Panc1 (cell line): ENCODE data around the gene SESTD1. TPM values are rescaled to one million over a fixed set of nuclear protein-coding genes. Genes with fewer than 3 reads are reported as not detected.

Experiments used
- ATAC-seq: fragments of 200-7000 bp; cut with Tn5 transposase; 2 replicates; pipeline ENCODE4 v1.9.1; 2020; ENCODE audit warnings: mild to moderate bottlenecking, moderate library complexity
- BruUV-seq: library from RNA; stranded (reverse); fragments of 400-500 nt; replicated peaks from 2 replicates; lab custom pipeline; 2021; lab: Mats Ljungman, UMichigan
- CTCF ChIA-PET: fragments of 300-600 bp; sonication (Branson Sonifier 250); formaldehyde crosslinking; loops from one replicate; lab custom pipeline; 2022; ENCODE audit warnings: antibody characterized with exemption; lab: Charles Lee
- POLR2A ChIA-PET: fragments of 300-600 bp; sonication (Branson Sonifier 250); formaldehyde crosslinking; loops from one replicate; lab custom pipeline; 2022; ENCODE audit warnings: antibody characterized with exemption; lab: Charles Lee
- DNase-seq: peaks from one replicate; pipeline ENCODE4 v3.0.0-alpha.2; 2010; ENCODE audit warnings: low read depth, low spot score
- H3K27ac ChIP-seq: 2 replicates; pipeline ENCODE4 v1.5.1; 2011; ENCODE audit warnings: mild to moderate bottlenecking, low read length, inconsistent platforms
- H3K27me3 ChIP-seq: fragments of 200-500 bp; sonication (Bioruptor generic); 2 replicates; pipeline ENCODE4 v1.6.0; 2014; ENCODE audit warnings: low read length, inconsistent platforms; ENCODE audit not compliant: control insufficient read depth, insufficient read depth
- H3K36me3 ChIP-seq: fragments of 200-500 bp; sonication (Bioruptor generic); 2 replicates; pipeline ENCODE4 v1.5.1; 2014; ENCODE audit warnings: inconsistent platforms, mild to moderate bottlenecking, low read length, moderate library complexity; ENCODE audit not compliant: control insufficient read depth, insufficient read depth
- H3K4me1 ChIP-seq: 2 replicates; pipeline ENCODE4 v1.5.1; 2011; ENCODE audit warnings: inconsistent platforms, mild to moderate bottlenecking, low read length, moderate library complexity; ENCODE audit not compliant: control insufficient read depth, insufficient read depth
- H3K4me3 ChIP-seq, 2 experiments: 2 replicates each; pipeline ENCODE4 v1.5.1; 2011 to 2012; ENCODE audit warnings: low read depth in 2 of 2, low read length in 2 of 2, mild to moderate bottlenecking in 2 of 2, inconsistent platforms in 1 of 2, moderate library complexity in 1 of 2
- H3K9me3 ChIP-seq: fragments of 200-500 bp; sonication (Bioruptor generic); 2 replicates; pipeline ENCODE4 v1.5.1; 2014; ENCODE audit warnings: low read depth, mild to moderate bottlenecking, inconsistent platforms, low read length, moderate library complexity; ENCODE audit not compliant: control insufficient read depth, insufficient read depth
- POLR2AphosphoS5 ChIP-seq: IDR thresholded peaks from 2 replicates; pipeline ENCODE4 v1.6.1; 2012; ENCODE audit warnings: mild to moderate bottlenecking, low read depth, low read length, moderate library complexity
- REST ChIP-seq, 2 experiments: IDR thresholded peaks; 2 replicates each; pipeline ENCODE4 v1.6.1; 2011 to 2012; ENCODE audit warnings: low read depth in 2 of 2, control low read depth in 1 of 2, low read length in 1 of 2, mild to moderate bottlenecking in 1 of 2, moderate library complexity in 1 of 2; ENCODE audit not compliant: insufficient read depth in 1 of 2
- SIN3A ChIP-seq: IDR thresholded peaks from 2 replicates; pipeline ENCODE4 v1.6.1; 2012; ENCODE audit warnings: low read depth, mild to moderate bottlenecking, low read length, moderate library complexity, borderline replicate concordance; ENCODE audit not compliant: insufficient read depth
- TCF7L2 ChIP-seq: IDR thresholded peaks from 2 replicates; pipeline ENCODE4 v1.6.1; 2011; ENCODE audit warnings: mild to moderate bottlenecking, low read depth, low read length, inconsistent platforms
- in situ Hi-C: cut with HindIII; loops from 2 replicates; pipeline ENCODE4 v1.10.0; 2016; ENCODE audit warnings: low sequenced_read_pairs, low pct_unique_long_range_greater_than_20kb
- intact Hi-C: fragments of 100-400 bp; cut with micrococcal nuclease; formaldehyde crosslinking; loops from one replicate; pipeline ENCODE4 v1.10.0; 2022; ENCODE audit not compliant: unreplicated experiment
- total RNA-seq: library from RNA; stranded (reverse); gene quantifications from one replicate; pipeline ENCODE4 v1.2.1, GENCODE V29; 2021; ENCODE audit not compliant: unreplicated experiment
- TF ChIP-seq, protein P1 (sequence below): fragments of 450-650 bp; IDR thresholded peaks from 2 replicates; pipeline ENCODE4 v1.5.1; 2017; ENCODE audit warnings: mild to moderate bottlenecking

The SESTD1 gene
- total RNA-seq, 1 experiment from 2014 or later = 31.3 TPM

GRCh38 chr2:179186126-179186525 is 78.5 kb downstream of the SESTD1 start:
- Histone ChIP-seq H3K36me3 (no peaks in the 10 kb centered on the region; the same call in 1 of the 2 replicates), H3K9me3 (no peaks in the 10 kb centered on the region), H3K4me3 (no peak overlapping the region), H3K27me3 (no peaks in the 10 kb centered on the region), H3K27ac (no peak overlapping the region), H3K4me1 (no peaks in the 10 kb centered on the region)
- DNase-seq (no peak), ATAC-seq (no peak)
- ChIA-PET CTCF (no interaction called here), POLR2A (no interaction called here)
- TF ChIP-seq SIN3A (no peak), TCF7L2 (no peak), POLR2AphosphoS5 (no peak), REST (IDR thresholded peaks at IDR 0.05; ENCODE audit: insufficient read depth in 1 of 2, low read depth in 2 of 2, low read length in 1 of 2) (no peak)
- TF ChIP-seq, protein P1, sequence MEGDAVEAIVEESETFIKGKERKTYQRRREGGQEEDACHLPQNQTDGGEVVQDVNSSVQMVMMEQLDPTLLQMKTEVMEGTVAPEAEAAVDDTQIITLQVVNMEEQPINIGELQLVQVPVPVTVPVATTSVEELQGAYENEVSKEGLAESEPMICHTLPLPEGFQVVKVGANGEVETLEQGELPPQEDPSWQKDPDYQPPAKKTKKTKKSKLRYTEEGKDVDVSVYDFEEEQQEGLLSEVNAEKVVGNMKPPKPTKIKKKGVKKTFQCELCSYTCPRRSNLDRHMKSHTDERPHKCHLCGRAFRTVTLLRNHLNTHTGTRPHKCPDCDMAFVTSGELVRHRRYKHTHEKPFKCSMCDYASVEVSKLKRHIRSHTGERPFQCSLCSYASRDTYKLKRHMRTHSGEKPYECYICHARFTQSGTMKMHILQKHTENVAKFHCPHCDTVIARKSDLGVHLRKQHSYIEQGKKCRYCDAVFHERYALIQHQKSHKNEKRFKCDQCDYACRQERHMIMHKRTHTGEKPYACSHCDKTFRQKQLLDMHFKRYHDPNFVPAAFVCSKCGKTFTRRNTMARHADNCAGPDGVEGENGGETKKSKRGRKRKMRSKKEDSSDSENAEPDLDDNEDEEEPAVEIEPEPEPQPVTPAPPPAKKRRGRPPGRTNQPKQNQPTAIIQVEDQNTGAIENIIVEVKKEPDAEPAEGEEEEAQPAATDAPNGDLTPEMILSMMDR = no peak
- intact Hi-C loops = no loop called here
- in situ Hi-C loops = no loop called here
- BruUV-seq = no TSS peak

- ATAC-seq (no peak), DNase-seq (no peak)
- BruUV-seq = no TSS peak
- Histone ChIP-seq H3K9me3 (no peaks in the 10 kb centered on the region), H3K4me1 (no peaks in the 10 kb centered on the region), H3K36me3 (no peaks in the 10 kb centered on the region; the same call in 1 of the 2 replicates), H3K27ac (no peak overlapping the region), H3K27me3 (no peaks in the 10 kb centered on the region), H3K4me3 (no peak overlapping the region)
- CTCF ChIA-PET = no interaction called here
- intact Hi-C loops = no loop called here
- in situ Hi-C loops = no loop called here
- POLR2A ChIA-PET = no interaction called here
- TF ChIP-seq SIN3A = no peak
- TF ChIP-seq POLR2AphosphoS5 = no peak
- no peak for TF ChIP-seq REST (IDR thresholded peaks at IDR 0.05; ENCODE audit: insufficient read depth in 1 of 2, low read depth in 2 of 2, low read length in 1 of 2)
- TF ChIP-seq TCF7L2 = no peak
- TF ChIP-seq, protein P1 = no peak
These were observed 80.0 kb downstream of the SESTD1 start for GRCh38 chr2:179184610-179185009.
